Measurements from ENCODE around the gene EPB42.
"Not testable (repeated sequence)": the region's sequence is repeated elsewhere in the genome, so short reads cannot be mapped to it uniquely, and the experiment has no call there.

Gene EPB42

DNA sequence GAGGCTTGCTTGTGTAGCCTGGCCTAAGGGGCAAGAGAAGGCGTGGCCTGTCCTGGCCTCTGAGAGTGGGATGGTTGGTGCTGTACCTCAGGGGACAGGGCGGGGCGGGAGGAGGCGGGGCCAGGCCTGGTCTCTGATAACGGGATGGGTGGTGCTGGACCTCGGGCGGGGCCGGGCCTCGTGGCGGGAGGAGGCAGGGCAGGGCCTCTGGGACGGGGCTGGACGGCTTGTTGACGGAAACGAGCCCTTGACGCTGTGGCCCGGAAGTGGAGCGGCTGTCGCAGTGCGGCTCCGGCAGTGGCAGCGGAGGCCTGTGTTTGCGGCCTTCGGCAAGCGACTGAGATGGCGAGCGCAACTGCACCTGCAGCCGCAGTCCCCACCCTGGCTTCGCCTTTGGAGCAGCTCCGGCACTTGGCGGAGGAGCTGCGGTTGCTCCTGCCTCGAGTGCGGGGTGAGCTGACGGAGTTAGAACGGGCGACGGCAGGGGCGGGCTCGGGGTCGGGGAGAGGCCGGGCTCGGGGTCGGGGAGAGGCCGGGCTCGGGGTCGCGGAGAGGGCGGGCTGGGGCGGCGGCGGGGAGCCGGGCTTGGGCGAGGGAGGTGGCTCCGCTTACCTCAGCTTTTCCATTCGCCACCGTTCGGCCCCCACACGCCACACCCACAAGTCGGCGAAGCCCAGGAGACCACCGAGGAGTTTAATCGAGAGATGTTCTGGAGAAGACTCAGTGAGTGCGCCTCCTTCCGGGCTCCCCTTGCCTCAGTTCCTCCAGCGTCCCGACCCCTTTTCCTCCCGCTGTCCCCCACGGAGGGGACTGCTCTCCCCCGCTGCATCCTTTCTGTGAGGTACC lies 35.4 kb downstream of the EPB42 start, which contains the start of gene CCNDBP1:
Gene CCNDBP1 (plus strand): TSS at position 247 of the 846 bp plus-strand sequence. CDS start 96 bp downstream, at position 343.
- peak; percentile 81 for DNase-seq (ENCODE audit: low read depth)

- no peak for DNase-seq (ENCODE audit: low read depth)
These were observed 36.3 kb downstream of the EPB42 start for GRCh38 chr15:43184407-43185124.

GRCh38 chr15:43183270-43183669 lies 37.5 kb downstream of the EPB42 start:
- no peak for DNase-seq (ENCODE audit: low read depth)

GRCh38 chr15:43177147-43177546 lies 43.7 kb downstream of the EPB42 start:
- not testable (repeated sequence) for DNase-seq (ENCODE audit: low read depth)

DNA sequence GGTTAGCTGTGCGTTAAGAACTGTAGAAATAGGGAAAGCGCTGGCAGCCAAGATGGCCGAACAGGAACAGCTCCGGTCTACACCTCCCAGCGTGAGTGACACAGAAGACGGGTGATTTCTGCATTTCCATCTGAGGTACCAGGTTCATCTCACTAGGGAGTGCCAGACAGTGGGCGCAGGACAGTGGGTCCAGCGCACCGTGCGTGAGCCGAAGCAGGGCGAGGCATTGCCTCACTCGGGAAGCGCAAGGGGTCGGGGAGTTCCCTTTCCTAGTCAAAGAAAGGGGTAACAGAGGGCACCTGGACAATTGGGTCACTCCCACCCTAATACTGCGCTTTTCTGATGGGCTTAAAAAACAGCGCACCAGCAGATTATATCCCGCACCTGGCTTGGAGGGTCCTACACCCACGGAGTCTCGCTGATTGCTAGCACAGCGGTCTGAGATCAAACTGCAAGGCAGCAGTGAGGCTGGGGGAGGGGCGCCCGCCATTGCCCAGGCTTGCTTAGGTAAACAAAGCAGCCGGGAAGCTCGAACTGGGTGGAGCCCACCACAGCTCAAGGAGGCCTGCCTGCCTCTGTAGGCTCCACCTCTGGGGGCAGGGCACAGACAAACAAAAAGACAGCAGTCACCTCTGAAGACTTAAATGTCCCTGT lies 45.0 kb downstream of the EPB42 start:
- not testable (repeated sequence) for DNase-seq (ENCODE audit: low read depth)

GRCh38 chr15:43169888-43170287 lies 50.9 kb downstream of the EPB42 start:
- DNase-seq (ENCODE audit: low read depth), result no peak

DNA sequence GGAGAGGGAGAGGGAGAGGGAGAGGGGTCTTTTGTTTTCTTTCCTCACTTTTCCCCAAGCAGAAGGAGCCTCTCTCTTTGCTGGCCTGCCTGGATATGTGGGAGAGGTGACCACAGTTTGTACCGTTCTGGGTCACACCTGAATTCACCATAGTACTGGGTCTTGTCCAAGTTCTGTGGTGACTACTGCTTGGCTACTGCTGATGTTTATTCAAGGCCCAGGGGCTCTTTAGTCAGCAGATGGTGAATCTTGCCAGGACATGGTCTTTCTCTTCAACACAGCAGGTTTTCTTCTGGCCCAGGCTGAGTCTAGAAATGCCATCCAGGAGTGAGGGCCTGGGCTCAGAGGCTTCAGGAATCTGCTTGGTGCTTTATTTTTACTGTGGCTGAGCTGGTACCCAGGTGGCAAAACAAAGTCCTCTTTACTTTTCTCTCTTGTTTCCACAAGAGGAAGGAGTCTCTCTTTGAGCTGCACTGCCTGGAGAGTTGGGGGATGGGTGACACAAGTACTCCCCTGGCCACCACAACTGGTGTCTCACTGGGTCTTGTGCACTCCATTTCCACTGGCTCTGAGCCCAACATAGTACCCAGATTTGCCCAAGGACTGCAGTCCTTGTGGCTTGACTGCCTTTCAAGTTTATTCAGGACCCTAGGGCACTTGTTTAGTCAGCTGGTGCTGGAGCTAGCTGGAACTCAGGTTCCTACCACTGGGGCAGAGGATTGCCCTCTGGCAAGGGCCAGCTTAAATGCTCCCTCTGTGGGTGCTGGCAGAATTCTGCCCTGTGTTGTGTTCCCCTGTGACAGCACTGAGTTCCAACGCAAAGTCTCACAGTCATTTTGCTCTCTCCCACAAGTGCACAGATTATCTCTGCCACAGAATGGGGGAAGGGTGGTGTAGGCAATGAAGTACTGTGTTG lies 52.4 kb downstream of the EPB42 start:
- DNase-seq (ENCODE audit: low read depth), result peak; percentile 71

GRCh38 chr15:43167261-43167660 lies 53.6 kb downstream of the EPB42 start:
- DNase-seq (ENCODE audit: low read depth), result not testable (repeated sequence)

- DNase-seq (ENCODE audit: low read depth), result peak; percentile 59
These were observed 55.0 kb downstream of the EPB42 start for GRCh38 chr15:43165801-43166325.

- peak; percentile 9 for DNase-seq (ENCODE audit: low read depth)
These were observed 67.5 kb downstream of the EPB42 start for GRCh38 chr15:43153269-43153668.

- no peak for DNase-seq (ENCODE audit: low read depth)
These were observed 69.1 kb downstream of the EPB42 start for GRCh38 chr15:43151688-43152087.

DNA sequence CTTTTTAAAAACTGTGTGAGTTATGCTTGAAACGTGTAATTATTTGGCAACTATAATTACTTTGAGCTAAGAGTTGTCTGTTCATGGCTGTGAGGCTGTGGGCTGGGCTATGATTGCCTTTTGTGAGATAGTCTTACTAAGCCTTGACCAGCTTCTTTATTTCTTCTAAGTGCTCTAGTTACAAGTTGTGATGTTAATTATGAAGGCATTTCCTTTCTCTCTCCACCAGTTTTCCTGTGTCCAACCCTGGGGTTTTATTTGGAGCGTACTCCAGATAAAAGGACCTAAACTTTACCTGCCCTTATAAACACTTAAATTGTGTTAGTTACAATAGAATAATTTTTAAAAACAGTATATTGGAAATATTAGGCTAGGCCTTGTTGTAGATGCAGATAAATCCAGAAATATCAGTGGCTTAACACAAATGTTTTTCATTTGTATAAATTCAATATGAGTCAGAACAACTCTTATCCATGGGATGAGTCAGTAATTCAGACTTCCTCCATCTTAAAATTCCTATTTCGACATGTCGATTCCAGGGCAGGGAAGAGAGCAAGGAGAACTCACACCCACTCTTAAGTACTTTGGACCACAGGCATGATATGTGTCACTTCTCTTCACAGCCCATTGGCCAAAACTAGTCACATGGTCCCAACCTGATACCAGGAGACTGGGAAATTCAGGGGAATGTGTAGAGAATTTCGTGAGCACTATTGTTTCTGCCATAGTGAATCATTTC lies 70.5 kb downstream of the EPB42 start:
- DNase-seq (ENCODE audit: low read depth), result peak; percentile 100

Measured in iris pigment epithelial cell (primary cell).